HepG2 (cell line): ENCODE data around the gene SNIP1. TPM values are rescaled to one million over a fixed set of nuclear protein-coding genes. Genes with fewer than 3 reads are reported as not detected.
A peak's percentile ranks its signal among the peaks of the same experiment; 100 is the strongest.

Source experiments
- ATAC-seq: fragments of 200-7000 bp; cut with Tn5 transposase; 3 replicates; pipeline ENCODE4 v1.9.1; 2020; ENCODE audit warnings: mild to moderate bottlenecking, moderate library complexity
- BruUV-seq: library from RNA; stranded (reverse); fragments of 400-500 nt; replicated peaks from 2 replicates; lab custom pipeline; 2021; lab: Mats Ljungman, UMichigan
- CTCF ChIA-PET: fragments of 300-600 bp; formaldehyde crosslinking; extraction: SDS; loops from one replicate; lab custom pipeline; 2021; ENCODE audit warnings: low total read pairs, inconsistent platforms, low intra/inter-chr PET ratio; lab: Yijun Ruan, JAX
- POLR2A ChIA-PET: fragments of 350-600 bp; sonication (Branson Sonifier 250); formaldehyde crosslinking; loops from one replicate; lab custom pipeline; 2020; ENCODE audit warnings: antibody characterized with exemption, inconsistent platforms; lab: Yijun Ruan, JAX
- DNase-seq: peaks from one replicate; pipeline ENCODE4 v3.0.0-alpha.2; 2015; ENCODE audit warnings: low spot score
- FAIRE-seq: peaks from 3 replicates; lab custom pipeline; 2011; peaks lifted over from hg19 to GRCh38; lab: Jason Lieb, UNC
- H2AFZ ChIP-seq: one replicate; pipeline ENCODE4 v1.6.1; 2011; ENCODE audit warnings: low read length, inconsistent platforms
- H3K27ac ChIP-seq: fragments of 300-600 bp; 3 replicates; pipeline ENCODE4 v1.8.0; 2011; ENCODE audit warnings: mixed run types, mild to moderate bottlenecking, mixed read lengths, low read length, inconsistent platforms; ENCODE audit not compliant: insufficient read depth; ENCODE audit errors: extremely low read length
- H3K27me3 ChIP-seq, 2 experiments: fragments of 200-600 bp in 1 of 2; 2 replicates in 1 of 2; 3 replicates in 1 of 2; pipeline versions ENCODE4 v1.6.0 to v1.8.0; 2011; ENCODE audit warnings: low read length in 2 of 2, mild to moderate bottlenecking in 2 of 2, moderate library complexity in 2 of 2, inconsistent platforms in 1 of 2; ENCODE audit not compliant: insufficient read depth in 2 of 2, control insufficient read depth in 1 of 2
- H3K36me3 ChIP-seq, 2 experiments: fragments of 200-600 bp in 1 of 2; replicated peaks in 1 of 2; 2 replicates in 1 of 2; 3 replicates in 1 of 2; pipeline versions ENCODE4 v1.5.1 to v1.8.0; 2011; ENCODE audit warnings: low read length in 2 of 2, inconsistent platforms in 1 of 2; ENCODE audit not compliant: insufficient read depth in 2 of 2, control insufficient read depth in 1 of 2
- H3K4me1 ChIP-seq: 2 replicates; pipeline ENCODE4 v1.5.1; 2012; ENCODE audit warnings: low read length, inconsistent platforms; ENCODE audit not compliant: insufficient read depth
- H3K4me2 ChIP-seq: 2 replicates; pipeline ENCODE4 v1.6.0; 2011; ENCODE audit warnings: low read depth, low read length, inconsistent platforms
- H3K4me3 ChIP-seq, 3 experiments: fragments of 200-600 bp in 1 of 3; sonication (generic), shearing (Covaris generic) in 1 of 3; replicated peaks in 1 of 3; 2 replicates each; pipeline ENCODE4 v1.5.1; 2011 to 2016; ENCODE audit warnings: low read length in 3 of 3, inconsistent platforms in 2 of 3, low read depth in 2 of 3, mild to moderate bottlenecking in 2 of 3, control low read depth in 1 of 3, mixed read lengths in 1 of 3; ENCODE audit not compliant: insufficient read depth in 1 of 3
- H3K79me2 ChIP-seq: one replicate; pipeline ENCODE4 v1.6.1; 2011; ENCODE audit warnings: low read length, inconsistent platforms; ENCODE audit not compliant: insufficient read depth
- H3K9ac ChIP-seq: 2 replicates; pipeline ENCODE4 v1.6.0; 2011; ENCODE audit warnings: mild to moderate bottlenecking, low read depth, low read length, inconsistent platforms; ENCODE audit not compliant: insufficient read depth
- H3K9me3 ChIP-seq: 2 replicates; pipeline ENCODE4 v1.5.1; 2012; ENCODE audit warnings: mild to moderate bottlenecking, low read length
- H4K20me1 ChIP-seq: 2 replicates; pipeline ENCODE4 v1.6.0; 2011; ENCODE audit warnings: inconsistent platforms, mild to moderate bottlenecking, low read length, moderate library complexity; ENCODE audit not compliant: insufficient read depth
- ATF1 ChIP-seq: IDR thresholded peaks from 2 replicates; pipeline ENCODE4 v1.6.1; 2016; ENCODE audit warnings: mild to moderate bottlenecking, control low read depth
- CC2D1A ChIP-seq: sonication (generic); formaldehyde crosslinking; IDR thresholded peaks from 2 replicates; pipeline ENCODE4 v1.8.1; 2023; ENCODE audit warnings: mild to moderate bottlenecking, missing genetic modification reagents
- HNRNPK ChIP-seq: fragments of 200-400 bp; formaldehyde crosslinking; IDR thresholded peaks from 2 replicates; pipeline ENCODE4 v1.6.1; 2018; ENCODE audit warnings: low read length, low read depth, moderate library complexity, mild to moderate bottlenecking; ENCODE audit not compliant: poor library complexity, severe bottlenecking
- HOXA9 ChIP-seq: sonication (generic); formaldehyde crosslinking; IDR thresholded peaks from 2 replicates; pipeline ENCODE4 v1.8.1; 2022; ENCODE audit warnings: missing genetic modification reagents, mild to moderate bottlenecking, moderate library complexity, borderline replicate concordance
- KLF12 ChIP-seq: sonication (generic); formaldehyde crosslinking; IDR thresholded peaks from 2 replicates; pipeline ENCODE4 v1.4.0; 2020; ENCODE audit warnings: missing genetic modification reagents, borderline replicate concordance
- MED1 ChIP-seq: sonication (generic); formaldehyde crosslinking; IDR thresholded peaks from 2 replicates; pipeline ENCODE4 v1.4.0; 2020; ENCODE audit warnings: missing genetic modification reagents
- NBN ChIP-seq: fragments of 450-650 bp; conservative IDR thresholded peaks from 2 replicates; pipeline ENCODE4 v1.6.1; 2017
- NR2C2 ChIP-seq: sonication (generic); formaldehyde crosslinking; IDR thresholded peaks from 2 replicates; pipeline ENCODE4 v1.4.0; 2020; ENCODE audit warnings: missing genetic modification reagents, mild to moderate bottlenecking, moderate library complexity, borderline replicate concordance
- RARG ChIP-seq: sonication (generic); formaldehyde crosslinking; IDR thresholded peaks from 2 replicates; pipeline ENCODE4 v1.4.0; 2020; ENCODE audit warnings: low read depth, mild to moderate bottlenecking, missing genetic modification reagents
- SETDB1 ChIP-seq: sonication (generic); formaldehyde crosslinking; IDR thresholded peaks from 2 replicates; pipeline ENCODE4 v1.5.1; 2020; ENCODE audit warnings: missing genetic modification reagents, mild to moderate bottlenecking, borderline replicate concordance
- ZMYM2 ChIP-seq: sonication (generic); formaldehyde crosslinking; IDR thresholded peaks from 2 replicates; pipeline ENCODE4 v1.8.0; 2022; ENCODE audit warnings: mild to moderate bottlenecking, missing genetic modification reagents
- ZNF121 ChIP-seq: sonication (generic); formaldehyde crosslinking; IDR thresholded peaks from 2 replicates; pipeline ENCODE4 v1.5.0; 2020; ENCODE audit warnings: mild to moderate bottlenecking, missing genetic modification reagents
- ZNF224 ChIP-seq: sonication (generic); formaldehyde crosslinking; IDR thresholded peaks from 2 replicates; pipeline ENCODE4 v1.5.0; 2020; ENCODE audit warnings: mild to moderate bottlenecking, missing genetic modification reagents
- ZNF446 ChIP-seq: sonication (generic); formaldehyde crosslinking; IDR thresholded peaks from 2 replicates; pipeline ENCODE4 v1.5.0; 2020; ENCODE audit warnings: mild to moderate bottlenecking, missing genetic modification reagents
- ZNF451 ChIP-seq: sonication (generic); formaldehyde crosslinking; IDR thresholded peaks from 2 replicates; pipeline ENCODE4 v1.5.0; 2020; ENCODE audit warnings: mild to moderate bottlenecking, missing genetic modification reagents
- ZNF597 ChIP-seq: sonication (generic); formaldehyde crosslinking; IDR thresholded peaks from 2 replicates; pipeline ENCODE4 v1.5.0; 2020; ENCODE audit warnings: missing genetic modification reagents
- ZNF839 ChIP-seq: sonication (generic); formaldehyde crosslinking; IDR thresholded peaks from 2 replicates; pipeline ENCODE4 v1.4.0; 2020; ENCODE audit warnings: missing genetic modification reagents, mild to moderate bottlenecking, borderline replicate concordance
- WGBS: methylation state at CpG from one replicate; pipeline ENCODE4 v1.1.6; 2017; ENCODE audit warnings: low lambda C conversion rate; 5-methylcytosine and 5-hydroxymethylcytosine counted together
- in situ Hi-C: cut with HindIII; loops from 2 replicates; pipeline ENCODE4 v1.10.0; 2017; ENCODE audit warnings: low pct_unique_long_range_greater_than_20kb; ENCODE audit not compliant: extremely low pct_ligation_motif_present
- intact Hi-C: fragments of 100-400 bp; cut with micrococcal nuclease; formaldehyde crosslinking; loops from one replicate; pipeline ENCODE4 v1.10.0; 2022; ENCODE audit not compliant: unreplicated experiment
- polyA plus RNA-seq, 8 experiments: library from polyadenylated mRNA; depleted of rRNA in 3 of 8; stranded (reverse) in 7 of 8; unstranded in 1 of 8; fragments of >200 nt; fragmentation: Illumina TruSeq in 4 of 8; extraction: Trizol in 4 of 8; gene quantifications; 2 replicates each; pipeline versions ENCODE4 v1.2.1 to v1.2.3, GENCODE V29; 2011 to 2016; ENCODE audit warnings: low read depth in 4 of 8, missing spikeins in 1 of 8, mixed read lengths in 1 of 8; ENCODE audit not compliant: insufficient read depth in 1 of 8
- total RNA-seq, 5 experiments: library from RNA; depleted of rRNA; stranded (reverse); fragments of >200 nt; fragmentation: Illumina TruSeq; extraction: Trizol; gene quantifications; 2 replicates each; pipeline ENCODE4 v1.2.3, GENCODE V29; 2016; ENCODE audit warnings: low read depth in 1 of 5
- TF ChIP-seq, protein P1 (sequence below): sonication (generic); formaldehyde crosslinking; IDR thresholded peaks from 2 replicates; pipeline ENCODE4 v1.5.0; 2020; ENCODE audit warnings: mild to moderate bottlenecking, missing genetic modification reagents

SNIP1 gene
- total and polyA plus RNA-seq, 2 of the 13 experiments (the other 11 are each of a cell fraction or from before 2014, with no cell fraction given) = 5.5 to 11.2 TPM

DNA sequence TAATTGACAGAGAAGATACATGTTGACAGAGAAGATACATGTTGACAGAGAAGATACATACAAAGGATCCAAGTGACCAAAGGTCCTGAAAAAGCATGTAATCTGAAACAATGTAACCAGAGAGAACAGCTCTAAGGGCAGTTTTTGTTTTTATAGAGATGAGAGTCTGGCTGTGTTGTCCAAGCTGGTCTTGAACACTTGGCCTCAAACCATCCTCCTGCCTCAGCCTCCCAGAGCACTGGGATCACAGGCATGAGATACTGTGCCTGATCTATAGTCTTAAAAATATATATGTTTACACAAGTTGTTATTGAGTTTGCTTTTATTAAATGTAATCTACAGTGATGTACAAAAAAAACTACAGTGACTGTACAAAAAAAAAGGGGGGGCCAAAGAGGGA lies 52.0 kb downstream of the SNIP1 start:
- no peak for FAIRE-seq

DNA sequence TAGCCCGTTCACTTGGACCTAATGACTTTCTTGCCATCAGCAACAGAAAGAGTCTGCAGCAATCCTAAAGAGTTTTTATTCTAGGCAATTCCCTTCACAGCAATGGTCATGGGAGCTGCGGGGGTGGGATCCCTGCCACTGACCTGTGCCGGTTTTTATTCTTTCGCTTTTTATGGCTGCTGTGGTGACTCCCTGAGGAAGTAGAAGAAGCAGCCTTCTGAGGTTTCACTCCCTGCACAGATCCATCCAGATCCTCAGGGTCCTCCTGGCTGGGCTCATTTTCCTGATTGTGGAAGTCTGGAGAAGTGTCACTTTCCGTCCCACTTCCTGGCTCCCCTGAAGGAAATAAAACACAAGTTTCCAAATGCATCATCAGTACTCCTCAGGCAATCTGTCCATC lies 52.4 kb downstream of the SNIP1 start:
- Histone ChIP-seq H3K4me1 (peaks cover 18% of the 10 kb centered on the region), H4K20me1 (no peaks in the 10 kb centered on the region), H3K27ac (no peak overlapping the region), H3K4me3 (no peak overlapping the region), H3K4me2 (no peak overlapping the region), H3K27me3 (no peaks in the 10 kb centered on the region), H2AFZ (no peak overlapping the region), H3K9me3 (no peaks in the 10 kb centered on the region), H3K9ac (no peak overlapping the region), H3K36me3 (peaks cover 20 to 65% of the 10 kb centered on the region in 2 experiments; a peak in 4 of 5 replicates), H3K79me2 (no peaks in the 10 kb centered on the region)
- ATAC-seq (no peak), DNase-seq (no peak), FAIRE-seq (no peak)
- ChIA-PET CTCF (no interaction called here), POLR2A (interaction anchor here (2.4 kb wide), 1 partner anchor 13 kb away, joined by 10 read pairs; the partner anchor contains the start of gene MEAF6)
- intact Hi-C loops (no loop called here), in situ Hi-C loops (no loop called here)
- BruUV-seq = no TSS peak
- 98% methylated on average over 5 of the region's 5 CpGs for WGBS
- no peak for TF ChIP-seq ZMYM2 (CRISPR knock-in tag)
- TF ChIP-seq ZNF839 (CRISPR knock-in tag) = no peak
- TF ChIP-seq ZNF597 (CRISPR knock-in tag) = no peak
- TF ChIP-seq ZNF224 (CRISPR knock-in tag) = no peak
- TF ChIP-seq HNRNPK = no peak
- TF ChIP-seq ATF1 = no peak
- TF ChIP-seq NBN = no peak
- TF ChIP-seq KLF12 (CRISPR knock-in tag) = no peak
- no peak for TF ChIP-seq NR2C2 (CRISPR knock-in tag)
- no peak for TF ChIP-seq CC2D1A (CRISPR knock-in tag)
- no peak for TF ChIP-seq ZNF451 (CRISPR knock-in tag)

More for the DNA sequence above, 52.0 kb downstream of the SNIP1 start:
- Histone ChIP-seq H4K20me1 (no peaks in the 10 kb centered on the region), H3K9ac (no peak overlapping the region), H3K4me2 (no peak overlapping the region), H2AFZ (no peak overlapping the region), H3K4me3 (no peak overlapping the region), H3K9me3 (no peaks in the 10 kb centered on the region), H3K79me2 (no peaks in the 10 kb centered on the region), H3K27me3 (no peaks in the 10 kb centered on the region), H3K36me3 (peaks cover 22 to 67% of the 10 kb centered on the region in 2 experiments; a peak in 4 of 5 replicates), H3K27ac (no peak overlapping the region), H3K4me1 (peaks cover 18% of the 10 kb centered on the region)
- BruUV-seq = no TSS peak
- POLR2A ChIA-PET = interaction anchor here (2.4 kb wide), 1 partner anchor 13 kb away, joined by 10 read pairs; the partner anchor contains the start of gene MEAF6
- TF ChIP-seq MED1 (no peak), SETDB1 (CRISPR knock-in tag) (no peak), HOXA9 (CRISPR knock-in tag) (no peak), RARG (CRISPR knock-in tag) (no peak), ZNF121 (peak; percentile 60; the same call in 1 of the 2 replicates), ZNF446 (CRISPR knock-in tag) (no peak)
- TF ChIP-seq, protein P1, sequence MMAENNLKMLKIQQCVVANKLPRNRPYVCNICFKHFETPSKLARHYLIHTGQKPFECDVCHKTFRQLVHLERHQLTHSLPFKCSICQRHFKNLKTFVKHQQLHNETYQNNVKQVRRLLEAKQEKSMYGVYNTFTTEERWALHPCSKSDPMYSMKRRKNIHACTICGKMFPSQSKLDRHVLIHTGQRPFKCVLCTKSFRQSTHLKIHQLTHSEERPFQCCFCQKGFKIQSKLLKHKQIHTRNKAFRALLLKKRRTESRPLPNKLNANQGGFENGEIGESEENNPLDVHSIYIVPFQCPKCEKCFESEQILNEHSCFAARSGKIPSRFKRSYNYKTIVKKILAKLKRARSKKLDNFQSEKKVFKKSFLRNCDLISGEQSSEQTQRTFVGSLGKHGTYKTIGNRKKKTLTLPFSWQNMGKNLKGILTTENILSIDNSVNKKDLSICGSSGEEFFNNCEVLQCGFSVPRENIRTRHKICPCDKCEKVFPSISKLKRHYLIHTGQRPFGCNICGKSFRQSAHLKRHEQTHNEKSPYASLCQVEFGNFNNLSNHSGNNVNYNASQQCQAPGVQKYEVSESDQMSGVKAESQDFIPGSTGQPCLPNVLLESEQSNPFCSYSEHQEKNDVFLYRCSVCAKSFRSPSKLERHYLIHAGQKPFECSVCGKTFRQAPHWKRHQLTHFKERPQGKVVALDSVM (CRISPR knock-in tag) = peak; percentile 73
- CTCF ChIA-PET = no interaction called here
- intact Hi-C loops = no loop called here
- in situ Hi-C loops = no loop called here
- ATAC-seq (no peak), DNase-seq (no peak)
